ENCODE results near the gene TMEM218.
A peak's percentile ranks its signal among the peaks of the same experiment; 100 is the strongest.
"Not testable (repeated sequence)": the region's sequence is repeated elsewhere in the genome, so short reads cannot be mapped to it uniquely, and the experiment has no call there.

Gene TMEM218

DNA sequence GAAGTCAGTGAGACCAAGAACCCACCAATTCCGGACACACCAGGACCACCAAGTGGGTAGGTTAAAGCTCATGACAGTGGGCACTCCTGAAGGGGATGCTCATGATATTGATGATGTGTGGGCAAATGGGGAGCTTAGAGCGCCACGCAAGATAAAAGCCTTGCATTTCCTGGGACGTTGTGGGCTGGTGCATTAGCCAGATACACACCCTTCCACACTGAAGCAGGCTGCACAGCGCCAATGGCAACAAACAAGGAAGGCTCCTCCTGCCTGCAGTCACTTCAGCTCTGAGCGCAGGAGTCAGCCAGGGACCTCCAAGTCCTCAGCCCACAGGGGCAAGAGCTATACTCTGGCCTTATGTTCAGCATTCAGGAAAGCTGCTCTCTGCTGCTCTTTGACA is 20.6 kb downstream of the TMEM218 start:
- no peak for DNase-seq
- TF ChIP-seq POLR2A (IDR thresholded peaks at IDR 0.05; ENCODE audit: low read length) (peak; percentile 17), GATA1 (IDR thresholded peaks at IDR 0.05; ENCODE audit: low read depth, low read length) (no peak)

DNA sequence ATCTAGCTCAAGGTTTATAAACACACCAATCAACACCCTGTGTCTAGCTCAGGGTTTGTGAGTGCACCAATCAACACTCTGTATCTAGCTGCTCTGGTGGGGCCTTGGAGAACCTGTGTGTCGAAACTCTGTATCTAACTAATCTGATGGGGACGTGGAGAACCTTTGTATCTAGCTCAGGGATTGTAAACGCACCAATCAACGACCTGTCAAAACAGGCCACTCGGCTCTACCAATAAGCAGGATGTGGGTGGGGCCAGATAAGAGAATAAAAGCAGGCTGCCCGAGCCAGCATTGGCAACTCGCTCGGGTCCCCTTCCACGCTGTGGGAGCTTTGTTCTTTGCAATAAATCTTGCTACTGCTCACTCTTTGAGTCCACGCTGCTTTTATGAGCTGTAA is 21.3 kb downstream of the TMEM218 start:
- not testable (repeated sequence) for DNase-seq

DNA sequence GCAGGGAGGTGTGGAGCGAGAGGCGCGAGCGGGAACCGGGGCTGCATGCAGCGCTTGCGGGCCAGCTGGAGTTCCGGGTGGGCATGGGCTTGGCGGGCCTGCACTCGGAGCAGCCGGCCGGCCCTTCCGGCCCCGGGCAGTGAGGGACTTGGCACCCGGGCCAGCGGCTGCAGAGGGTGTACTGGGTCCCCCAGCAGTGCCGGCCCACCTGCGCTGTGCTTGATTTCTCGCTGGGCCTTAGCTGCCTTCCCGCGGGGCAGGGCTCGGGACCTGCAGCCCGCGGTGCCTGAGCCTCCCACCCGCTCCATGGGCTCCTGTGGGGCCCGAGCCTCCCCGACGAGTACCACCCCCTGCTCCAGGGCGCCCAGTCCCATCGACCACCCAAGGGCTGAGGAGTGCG is 21.9 kb downstream of the TMEM218 start:
- DNase-seq, result not testable (repeated sequence)

DNA sequence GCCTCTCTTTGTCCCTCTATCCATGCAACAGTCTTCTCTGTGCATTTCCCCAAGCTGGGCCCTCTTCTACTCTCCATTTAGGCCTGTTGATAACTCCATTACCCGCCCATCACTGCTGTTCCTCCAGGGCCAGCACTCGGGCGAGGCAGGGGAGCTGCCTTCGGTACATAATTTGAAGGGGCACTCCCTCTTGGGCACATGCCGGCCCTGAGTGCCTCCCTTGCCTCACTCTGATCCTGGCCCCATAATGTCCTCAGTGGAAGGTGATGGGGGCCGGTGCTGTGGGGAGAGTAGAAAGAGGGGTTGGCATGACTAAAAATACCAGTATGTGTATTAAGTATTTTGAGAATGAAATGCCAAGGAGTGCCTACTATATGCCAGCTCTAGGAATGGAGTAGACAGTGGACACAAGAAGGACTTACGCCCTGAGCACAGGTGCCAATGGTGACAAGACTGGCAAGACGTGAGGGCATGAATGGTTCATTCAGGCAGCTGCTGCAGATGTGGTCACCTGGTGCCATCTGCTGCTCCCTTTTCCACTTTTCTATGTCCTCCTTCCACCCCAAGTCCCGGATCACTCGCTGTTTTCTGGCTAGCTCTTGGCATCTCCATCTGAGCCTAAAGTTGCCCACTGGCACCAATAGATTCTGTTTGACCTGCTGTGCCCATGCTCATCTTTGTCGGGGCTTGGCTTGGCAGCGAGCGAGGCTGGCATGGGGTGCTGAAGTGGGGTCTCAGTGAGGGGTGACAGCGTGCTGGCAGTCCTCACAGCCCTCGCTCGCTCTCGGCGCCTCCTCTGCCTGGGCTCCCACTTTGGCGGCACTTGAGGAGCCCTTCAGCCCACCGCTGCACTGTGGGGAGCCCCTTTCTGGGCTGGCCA is 22.6 kb downstream of the TMEM218 start:
- no peak for DNase-seq
- TF ChIP-seq GATA1 (IDR thresholded peaks at IDR 0.05; ENCODE audit: low read depth, low read length) (no peak), POLR2A (IDR thresholded peaks at IDR 0.05; ENCODE audit: low read length) (no peak)

DNA sequence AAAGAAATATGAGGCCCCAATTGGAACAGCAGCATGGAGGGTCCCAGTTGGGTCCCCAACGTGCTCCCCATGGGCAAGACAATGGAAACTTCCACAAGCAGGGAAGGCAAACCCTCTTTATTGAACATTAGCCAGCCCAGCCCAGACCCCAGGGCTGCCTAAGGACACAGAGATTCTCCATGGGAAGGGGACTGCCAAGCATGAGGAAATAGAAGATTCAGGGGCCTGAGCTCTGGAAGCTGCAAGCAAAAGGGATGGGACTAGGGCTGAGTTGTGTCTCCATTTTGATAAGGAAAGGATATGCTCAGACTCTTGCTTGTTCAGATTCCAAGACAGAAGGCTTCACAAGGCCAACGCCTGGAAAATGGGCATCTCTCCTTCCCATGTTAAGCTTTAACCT is 23.3 kb downstream of the TMEM218 start:
- no peak for DNase-seq
- no peak for TF ChIP-seq POLR2A (IDR thresholded peaks at IDR 0.05; ENCODE audit: low read length)
- TF ChIP-seq GATA1 (IDR thresholded peaks at IDR 0.05; ENCODE audit: low read depth, low read length), result no peak

DNA sequence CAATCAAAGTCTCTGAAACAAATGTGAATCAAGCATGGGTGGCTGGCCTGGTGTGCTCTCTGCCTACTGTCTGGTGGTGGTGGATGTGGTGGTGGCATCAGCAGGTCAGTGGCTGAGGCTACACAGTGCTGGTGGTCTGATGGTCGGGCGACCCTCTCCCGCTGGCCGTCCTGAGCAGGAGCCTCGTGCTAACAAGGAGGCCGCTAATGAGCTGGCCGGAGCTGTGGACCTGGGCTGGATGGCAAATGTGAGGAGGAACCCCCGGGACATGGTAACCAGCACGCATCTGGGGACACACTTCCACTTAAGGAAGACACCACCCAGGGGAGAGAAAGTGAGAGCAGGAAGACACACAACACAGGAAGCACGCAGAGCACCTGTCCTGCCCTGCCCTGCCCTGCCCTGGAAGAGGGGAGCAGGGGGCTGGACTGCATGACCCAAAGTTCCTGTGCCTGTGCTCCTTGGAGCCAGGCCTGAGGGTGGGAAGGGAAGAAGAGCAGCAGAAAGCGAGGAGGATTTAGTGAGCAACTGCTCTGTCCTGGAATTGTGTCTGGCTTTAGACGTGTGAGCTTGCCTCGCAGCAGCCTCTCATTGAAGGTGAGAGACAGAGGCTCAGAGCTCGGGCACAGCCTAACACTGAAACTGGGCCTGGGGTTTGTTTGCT is 24.7 kb downstream of the TMEM218 start:
- TF ChIP-seq POLR2A (IDR thresholded peaks at IDR 0.05; ENCODE audit: low read length) (no peak), GATA1 (IDR thresholded peaks at IDR 0.05; ENCODE audit: low read depth, low read length) (no peak)
- DNase-seq, result no peak

DNA sequence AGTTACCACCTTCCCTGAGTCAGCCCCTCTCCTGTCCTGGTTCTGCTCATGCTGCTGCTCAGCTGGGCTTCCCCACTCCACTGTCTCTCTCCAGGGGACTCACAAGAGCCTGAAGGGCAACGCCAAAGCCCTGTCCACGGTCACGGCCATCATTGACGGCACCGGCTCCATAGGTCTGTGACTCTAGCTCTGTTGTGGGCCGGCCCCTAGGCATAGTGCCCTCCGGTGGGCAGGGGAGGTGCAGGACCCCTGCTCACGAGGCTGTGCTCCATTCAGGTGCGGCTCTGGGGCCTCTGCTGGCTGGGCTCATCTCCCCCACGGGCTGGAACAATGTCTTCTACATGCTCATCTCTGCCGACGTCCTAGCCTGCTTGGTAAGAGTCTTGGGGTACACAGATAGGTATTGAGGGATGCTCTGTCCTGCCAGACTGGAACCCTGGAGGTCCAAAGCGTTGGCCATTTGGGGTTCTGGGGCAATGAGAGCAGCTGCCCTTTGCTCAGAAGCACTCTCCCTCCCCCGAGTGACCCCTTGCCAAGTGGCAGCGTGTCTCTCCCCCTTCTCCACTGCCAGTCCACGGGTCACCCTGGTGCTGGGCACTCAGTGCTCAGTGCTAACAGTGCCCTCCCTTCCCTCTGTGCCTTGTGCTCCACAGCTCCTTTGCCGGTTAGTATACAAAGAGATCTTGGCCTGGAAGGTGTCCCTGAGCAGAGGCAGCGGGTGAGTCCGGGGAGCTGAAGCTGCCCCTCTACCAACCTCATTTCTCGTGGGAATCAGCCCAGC is 25.9 kb downstream of the TMEM218 start:
- TF ChIP-seq POLR2A (IDR thresholded peaks at IDR 0.05; ENCODE audit: low read length), result no peak
- TF ChIP-seq GATA1 (IDR thresholded peaks at IDR 0.05; ENCODE audit: low read depth, low read length), result no peak
- no peak for DNase-seq

DNA sequence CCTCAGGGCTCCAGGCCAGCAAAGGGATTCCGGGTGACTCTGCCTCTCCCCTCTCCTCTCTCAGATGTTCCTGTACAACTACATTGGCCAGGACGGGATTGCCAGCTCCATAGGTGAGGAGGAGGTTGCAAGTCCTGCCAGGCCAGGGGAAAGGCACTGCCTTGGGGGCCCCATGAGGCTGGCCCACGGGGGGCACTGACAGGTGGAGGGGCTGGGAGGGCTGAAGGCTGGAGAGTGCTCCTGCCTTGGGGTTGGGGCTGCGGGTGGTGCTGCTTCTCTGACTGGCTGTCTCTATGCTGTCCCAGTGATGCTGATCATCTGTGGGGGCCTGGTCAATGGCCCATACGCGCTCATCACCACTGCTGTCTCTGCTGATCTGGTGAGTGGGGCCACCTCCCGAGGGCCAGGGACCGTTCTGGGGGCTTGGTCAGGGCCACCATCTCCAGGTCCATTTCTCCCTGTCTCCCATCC is 26.6 kb downstream of the TMEM218 start:
- no peak for TF ChIP-seq POLR2A (IDR thresholded peaks at IDR 0.05; ENCODE audit: low read length)
- no peak for TF ChIP-seq GATA1 (IDR thresholded peaks at IDR 0.05; ENCODE audit: low read depth, low read length)
- DNase-seq, result no peak

DNA sequence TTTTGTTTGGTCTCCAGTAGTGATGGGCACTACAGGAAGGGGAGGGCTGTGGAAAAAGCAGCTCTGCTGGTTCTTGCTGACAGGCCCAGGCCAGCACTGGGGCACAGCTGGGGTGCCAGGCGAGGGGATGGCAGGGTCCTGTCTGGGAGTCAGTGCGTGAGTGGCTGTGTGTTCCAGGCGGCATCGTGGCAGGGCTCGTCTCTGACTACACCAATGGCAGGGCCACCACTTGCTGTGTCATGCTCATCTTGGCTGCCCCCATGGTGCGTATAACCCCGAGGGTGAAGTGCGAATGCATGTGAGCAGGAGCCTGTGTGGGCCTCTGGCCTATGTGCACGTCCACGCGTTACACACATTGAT is 27.4 kb downstream of the TMEM218 start:
- DNase-seq, result no peak
- TF ChIP-seq POLR2A (IDR thresholded peaks at IDR 0.05; ENCODE audit: low read length), result no peak
- TF ChIP-seq GATA1 (IDR thresholded peaks at IDR 0.05; ENCODE audit: low read depth, low read length), result no peak

DNA sequence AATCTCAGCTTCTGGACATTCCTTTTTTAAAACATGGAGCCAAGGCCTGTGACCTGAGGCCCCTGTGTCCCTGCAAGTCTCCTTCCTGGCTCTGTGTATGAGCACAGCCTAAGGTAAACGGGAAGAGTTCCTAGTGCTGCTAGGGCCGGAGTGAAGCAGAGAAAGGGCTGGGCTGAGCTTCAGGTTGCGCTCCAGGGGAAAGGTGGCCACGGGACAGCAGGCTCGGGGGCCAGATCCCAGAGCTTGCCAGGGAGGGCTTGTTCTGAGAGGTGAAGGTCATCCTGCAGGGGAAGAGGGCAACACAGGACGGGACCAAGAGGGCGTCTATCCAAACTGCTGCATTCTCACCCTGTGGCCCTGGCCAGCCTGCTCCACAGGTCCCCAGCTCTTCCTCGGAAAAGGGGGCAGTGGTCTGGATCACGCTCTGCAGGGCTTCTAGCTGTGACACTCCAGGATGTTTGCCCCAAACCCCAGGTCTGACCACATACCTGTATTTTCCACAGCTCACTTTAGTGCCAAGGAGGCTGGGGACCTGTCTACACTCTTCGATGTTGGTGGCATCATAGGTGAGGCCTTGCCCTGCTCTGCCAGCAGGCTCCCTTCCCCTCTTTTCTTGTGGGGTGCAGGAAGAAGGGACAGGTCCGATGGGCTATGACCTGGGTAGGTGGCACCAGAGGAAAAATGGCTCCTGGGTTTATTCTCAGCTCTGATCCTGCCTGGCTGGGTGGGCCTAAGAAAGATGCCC is 27.9 kb downstream of the TMEM218 start:
- no peak for TF ChIP-seq GATA1 (IDR thresholded peaks at IDR 0.05; ENCODE audit: low read depth, low read length)
- no peak for TF ChIP-seq POLR2A (IDR thresholded peaks at IDR 0.05; ENCODE audit: low read length)
- DNase-seq, result no peak

DNA sequence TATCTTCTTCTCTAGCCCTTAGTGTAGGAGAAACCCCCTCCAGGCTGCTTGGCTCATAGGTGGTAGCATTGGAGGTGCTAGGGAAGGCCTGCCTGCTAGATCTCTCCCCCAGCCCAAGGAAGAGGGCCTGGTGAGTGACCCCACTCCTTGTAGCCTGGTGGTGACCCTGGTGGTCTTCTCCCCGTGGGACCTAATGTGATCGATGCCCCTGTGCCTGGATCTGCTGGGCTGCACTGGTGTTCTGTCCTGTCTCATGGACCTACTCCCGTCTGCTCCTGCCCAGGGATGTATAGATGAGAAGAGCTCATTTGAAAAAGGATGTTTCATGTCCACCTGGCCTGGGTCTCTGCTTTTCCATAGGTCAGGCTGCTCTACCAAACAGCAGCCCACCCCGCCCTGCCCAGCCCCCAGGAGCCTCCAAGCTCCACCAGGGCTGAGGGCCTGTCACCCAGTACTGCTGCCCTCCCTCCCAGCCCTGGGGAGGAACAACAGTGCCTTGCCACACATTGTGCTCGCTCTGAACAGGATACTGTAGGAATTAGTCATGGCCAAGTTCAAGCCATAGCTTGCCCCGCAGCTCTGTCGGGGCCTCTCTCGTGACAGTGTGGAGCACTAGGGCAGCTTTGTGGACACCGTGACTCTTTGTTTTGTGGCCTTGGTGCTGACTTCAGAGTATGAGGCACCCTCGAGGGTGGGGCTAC is 28.7 kb downstream of the TMEM218 start:
- TF ChIP-seq POLR2A (IDR thresholded peaks at IDR 0.05; ENCODE audit: low read length) (no peak), GATA1 (IDR thresholded peaks at IDR 0.05; ENCODE audit: low read depth, low read length) (no peak)
- no peak for DNase-seq

DNA sequence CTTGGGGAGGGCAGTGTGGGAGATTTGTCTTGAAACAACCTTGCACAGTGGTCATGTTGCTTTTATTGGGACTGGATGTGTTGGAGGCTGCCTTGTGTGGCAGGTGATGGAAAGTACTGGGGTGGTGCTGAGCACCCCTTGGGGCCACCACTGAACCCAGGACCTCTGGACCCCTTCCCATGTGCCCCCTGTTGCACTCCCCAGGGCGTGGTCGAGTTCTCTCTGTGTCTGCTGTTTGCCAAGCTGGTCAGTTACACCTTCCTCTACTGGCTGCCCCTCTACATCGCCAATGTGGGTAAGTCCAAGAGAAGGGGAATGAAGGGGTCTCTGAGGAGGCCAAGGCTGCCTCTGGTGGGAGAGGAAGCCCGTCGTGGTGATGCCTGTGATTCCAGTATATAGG is 29.4 kb downstream of the TMEM218 start:
- no peak for DNase-seq
- TF ChIP-seq POLR2A (IDR thresholded peaks at IDR 0.05; ENCODE audit: low read length), result no peak
- TF ChIP-seq GATA1 (IDR thresholded peaks at IDR 0.05; ENCODE audit: low read depth, low read length), result no peak

DNA sequence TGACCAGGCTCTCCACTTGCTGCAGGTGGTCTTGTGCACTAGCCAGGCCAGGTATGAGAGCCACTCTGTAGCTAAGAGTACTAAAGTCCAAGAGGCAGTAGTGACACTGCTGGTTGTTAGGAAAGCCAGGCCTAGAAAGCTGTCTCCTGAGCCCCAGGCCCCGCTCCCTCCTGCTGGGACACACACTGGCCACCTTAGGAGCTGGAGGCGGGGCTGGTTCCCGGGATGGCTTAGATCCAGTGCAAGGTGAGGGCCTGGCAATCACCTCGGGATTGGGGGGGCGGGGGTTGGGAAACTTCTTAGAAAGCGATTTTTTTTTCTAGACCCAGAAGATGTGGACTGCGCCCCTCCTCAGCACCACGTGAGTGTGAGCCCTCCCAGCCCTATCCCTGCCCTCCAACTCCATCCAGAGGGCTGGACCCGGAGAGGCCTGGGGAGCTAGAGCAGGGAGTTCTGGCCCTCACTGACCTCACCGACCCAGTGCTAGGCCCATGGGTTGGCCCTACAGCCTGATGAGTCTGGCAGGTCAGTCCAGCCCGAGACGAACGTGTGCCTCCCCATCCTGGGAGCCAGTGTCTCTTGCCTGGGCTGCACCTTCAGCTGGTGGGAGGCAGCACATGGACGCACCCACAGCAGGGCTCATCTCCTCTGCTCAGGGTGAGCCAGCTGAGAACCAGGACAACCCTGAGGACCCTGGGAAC is 30.2 kb downstream of the TMEM218 start:
- TF ChIP-seq POLR2A (IDR thresholded peaks at IDR 0.05; ENCODE audit: low read length) (no peak), GATA1 (IDR thresholded peaks at IDR 0.05; ENCODE audit: low read depth, low read length) (no peak)

More for the DNA sequence above, 30.2 kb downstream of the TMEM218 start:
- DNase-seq, result no peak
